IPS DF 6.9 (cell line): ENCODE measurements around the gene C18orf54.

Experiments
- DNase-seq: peaks from one replicate; pipeline ENCODE4 v3.0.0-alpha.2; 2013; ENCODE audit warnings: low read depth, low spot score
- H3K27ac ChIP-seq: one replicate; pipeline ENCODE4 v1.5.1; 2013; ENCODE audit warnings: low read length, control low read depth
- H3K27me3 ChIP-seq: 2 replicates; pipeline ENCODE4 v1.6.1; 2013; ENCODE audit warnings: mild to moderate bottlenecking, low read length; ENCODE audit not compliant: control insufficient read depth, insufficient read depth
- H3K36me3 ChIP-seq: 2 replicates; pipeline ENCODE4 v1.6.1; 2013; ENCODE audit warnings: low read length; ENCODE audit not compliant: control insufficient read depth, insufficient read depth
- H3K4me1 ChIP-seq: 2 replicates; pipeline ENCODE4 v1.6.1; 2013; ENCODE audit warnings: low read length; ENCODE audit not compliant: control insufficient read depth, insufficient read depth
- H3K4me3 ChIP-seq: 2 replicates; pipeline ENCODE4 v1.5.1; 2013; ENCODE audit warnings: mild to moderate bottlenecking, low read length
- H3K9me3 ChIP-seq: 2 replicates; pipeline ENCODE4 v1.6.1; 2013; ENCODE audit warnings: low read length, inconsistent platforms; ENCODE audit not compliant: control insufficient read depth, insufficient read depth
- whole genome bisulfite sequencing: extraction: QIAGEN DNeasy Blood & Tissue Kit; methylation state at CpG from one replicate; pipeline ENCODE4 v1.1.7; 2013; ENCODE audit warnings: mixed read lengths, missing lambda C conversion rate; ENCODE audit not compliant: insufficient read length, insufficient coverage; 5-methylcytosine and 5-hydroxymethylcytosine counted together

C18orf54 gene

GRCh38 chr18:54415086-54415485 is 57.4 kb downstream of the C18orf54 start:
- Histone ChIP-seq H3K36me3 (no peaks in the 10 kb centered on the region), H3K27ac (no peak overlapping the region), H3K4me1 (no peaks in the 10 kb centered on the region), H3K27me3 (no peaks in the 10 kb centered on the region), H3K9me3 (no peaks in the 10 kb centered on the region), H3K4me3 (no peak overlapping the region)
- no peak for DNase-seq
- no CpG with 5 or more reads among the region's 2 CpGs for WGBS

GRCh38 chr18:54416436-54416835 is 58.7 kb downstream of the C18orf54 start:
- Histone ChIP-seq H3K9me3 (no peaks in the 10 kb centered on the region), H3K27ac (no peak overlapping the region), H3K4me3 (no peak overlapping the region), H3K27me3 (no peaks in the 10 kb centered on the region), H3K4me1 (no peaks in the 10 kb centered on the region), H3K36me3 (no peaks in the 10 kb centered on the region)
- no CpG with 5 or more reads among the region's 3 CpGs for WGBS
- DNase-seq, result no peak

- WGBS, result no CpG with 5 or more reads among the region's 2 CpGs
- no peak for DNase-seq
- Histone ChIP-seq H3K4me3 (no peak overlapping the region), H3K4me1 (no peaks in the 10 kb centered on the region), H3K9me3 (no peaks in the 10 kb centered on the region), H3K27me3 (no peaks in the 10 kb centered on the region), H3K36me3 (no peaks in the 10 kb centered on the region), H3K27ac (no peak overlapping the region)
Measured at GRCh38 chr18:54423831-54424230, 66.1 kb downstream of the C18orf54 start.

- H3K4me1 ChIP-seq, result no peaks in the 10 kb centered on the region
- no peak overlapping the region for H3K4me3 ChIP-seq
- H3K9me3 ChIP-seq, result no peaks in the 10 kb centered on the region
- WGBS, result no CpG with 5 or more reads among the region's 2 CpGs
- no peak overlapping the region for H3K27ac ChIP-seq
- no peaks in the 10 kb centered on the region for H3K36me3 ChIP-seq
- H3K27me3 ChIP-seq, result no peaks in the 10 kb centered on the region
- no peak for DNase-seq
Measured at GRCh38 chr18:54426085-54426665, 68.5 kb downstream of the C18orf54 start.
